ENCODE measurements around the gene DNAJB8.

The DNAJB8 gene

GRCh38 chr3:128466840-128467541, at the start of gene DNAJB8:
Gene DNAJB8 (minus strand): TSS chr3:128466890. CDS start chr3:128463245, 3,645 bp downstream.
- DNase-seq: no peak

GRCh38 chr3:128515967-128516366, 49.3 kb upstream of the DNAJB8 start:
- DNase-seq: no peak

GRCh38 chr3:128508852-128509251, 42.2 kb upstream of the DNAJB8 start:
- DNase-seq: no peak

GRCh38 chr3:128506754-128507153, 40.1 kb upstream of the DNAJB8 start:
- no peak for DNase-seq

- peak; percentile 14 for DNase-seq
Measured at GRCh38 chr3:128505771-128506170, 39.1 kb upstream of the DNAJB8 start.

- peak; percentile 11 for DNase-seq
Measured at GRCh38 chr3:128504963-128505730, 38.5 kb upstream of the DNAJB8 start.

GRCh38 chr3:128504533-128504915, 37.8 kb upstream of the DNAJB8 start:
- DNase-seq: no peak

GRCh38 chr3:128503751-128504532, 37.3 kb upstream of the DNAJB8 start:
- DNase-seq: no peak

- peak; percentile 33 for DNase-seq
Measured at GRCh38 chr3:128503164-128503651, 36.5 kb upstream of the DNAJB8 start.

GRCh38 chr3:128502712-128503111, 36.0 kb upstream of the DNAJB8 start:
- DNase-seq: no peak

- no peak for DNase-seq
Measured at GRCh38 chr3:128501431-128501830, 34.7 kb upstream of the DNAJB8 start.

- DNase-seq: no peak
Measured at GRCh38 chr3:128500556-128500955, 33.9 kb upstream of the DNAJB8 start.

- no peak for DNase-seq
Measured at GRCh38 chr3:128499724-128500275, 33.1 kb upstream of the DNAJB8 start.

GRCh38 chr3:128498901-128499530, 32.3 kb upstream of the DNAJB8 start:
- no peak for DNase-seq

GRCh38 chr3:128498127-128498626, 31.5 kb upstream of the DNAJB8 start:
- no peak for DNase-seq

GRCh38 chr3:128497305-128498126, 30.8 kb upstream of the DNAJB8 start:
- peak; percentile 84 for DNase-seq

- peak; percentile 69 for DNase-seq
Measured at GRCh38 chr3:128496602-128497304, 30.1 kb upstream of the DNAJB8 start.

- DNase-seq: no peak
Measured at GRCh38 chr3:128496019-128496601, 29.4 kb upstream of the DNAJB8 start.

- DNase-seq: no peak
Measured at GRCh38 chr3:128495435-128495970, 28.8 kb upstream of the DNAJB8 start.

GRCh38 chr3:128494367-128494650, 27.6 kb upstream of the DNAJB8 start:
- no peak for DNase-seq
